Fibroblast of mammary gland (primary cell): ENCODE measurements around the gene RBM20.

ENCODE experiments used
- DNase-seq: peaks from one replicate; pipeline ENCODE4 v3.0.0-alpha.2; 2010; ENCODE audit warnings: low read depth
- H3K4me3 ChIP-seq: 2 replicates; pipeline ENCODE4 v1.5.1; 2011; ENCODE audit warnings: low read depth, mild to moderate bottlenecking, low read length, moderate library complexity; ENCODE audit not compliant: control insufficient read depth
- CTCF ChIP-seq: conservative IDR thresholded peaks from 2 replicates; pipeline ENCODE4 v1.5.1; 2011; ENCODE audit warnings: low read depth, low read length, inconsistent platforms; ENCODE audit not compliant: control insufficient read depth, insufficient read depth

RBM20 gene

GRCh38 chr10:110649347-110650264 lies 5.5 kb downstream of the RBM20 start:
- no peak overlapping the region for H3K4me3 ChIP-seq
- no peak for TF ChIP-seq CTCF
- no peak for DNase-seq

GRCh38 chr10:110650265-110650668 lies 6.1 kb downstream of the RBM20 start:
- DNase-seq: no peak
- no peak for TF ChIP-seq CTCF
- H3K4me3 ChIP-seq: no peak overlapping the region

GRCh38 chr10:110651044-110651958 lies 7.2 kb downstream of the RBM20 start:
- no peak for TF ChIP-seq CTCF
- H3K4me3 ChIP-seq: no peak overlapping the region
- DNase-seq: peak; percentile 26

GRCh38 chr10:110652475-110653118 lies 8.5 kb downstream of the RBM20 start:
- no peak for TF ChIP-seq CTCF
- H3K4me3 ChIP-seq: no peak overlapping the region

GRCh38 chr10:110655320-110655719 lies 11.2 kb downstream of the RBM20 start:
- no peak for TF ChIP-seq CTCF
- no peak for DNase-seq

More at GRCh38 chr10:110652475-110653118, 8.5 kb downstream of the RBM20 start:
- no peak for DNase-seq

GRCh38 chr10:110656612-110657011 lies 12.5 kb downstream of the RBM20 start:
- DNase-seq: no peak
- TF ChIP-seq CTCF: no peak
- H3K4me3 ChIP-seq: no peak overlapping the region

More at GRCh38 chr10:110655320-110655719, 11.2 kb downstream of the RBM20 start:
- H3K4me3 ChIP-seq: no peak overlapping the region
